HG02981 (cell line): ENCODE measurements around the gene SCARF2.
"Not testable (repeated sequence)": the region's sequence is repeated elsewhere in the genome, so short reads cannot be mapped to it uniquely, and the experiment has no call there.

ENCODE experiments used
- ATAC-seq: cut with Tn5 transposase; IDR thresholded peaks from one replicate; pipeline ENCODE4 v1.9.1; 2021; ENCODE audit warnings: mild to moderate bottlenecking, moderate library complexity; ENCODE audit not compliant: unreplicated experiment

The SCARF2 gene

DNA sequence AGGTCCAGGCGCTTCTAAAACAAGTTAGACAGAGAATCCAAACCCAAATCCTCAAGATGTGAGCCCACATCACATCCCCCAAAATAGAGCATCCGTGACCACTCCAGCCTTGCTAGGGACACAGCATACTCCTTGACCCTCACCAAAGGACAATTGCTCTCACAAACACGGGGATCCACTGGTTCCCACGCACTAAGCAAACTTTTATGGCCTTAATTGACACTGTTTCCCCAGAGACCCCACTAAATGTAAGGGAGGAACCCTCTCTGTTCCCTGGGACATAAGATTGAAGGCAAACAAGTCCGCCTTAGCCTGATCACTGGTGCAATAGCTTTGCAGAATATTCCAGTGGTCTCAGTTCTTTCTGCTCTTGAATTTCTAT is 23.6 kb downstream of the SCARF2 start:
- ATAC-seq, result no peak

DNA sequence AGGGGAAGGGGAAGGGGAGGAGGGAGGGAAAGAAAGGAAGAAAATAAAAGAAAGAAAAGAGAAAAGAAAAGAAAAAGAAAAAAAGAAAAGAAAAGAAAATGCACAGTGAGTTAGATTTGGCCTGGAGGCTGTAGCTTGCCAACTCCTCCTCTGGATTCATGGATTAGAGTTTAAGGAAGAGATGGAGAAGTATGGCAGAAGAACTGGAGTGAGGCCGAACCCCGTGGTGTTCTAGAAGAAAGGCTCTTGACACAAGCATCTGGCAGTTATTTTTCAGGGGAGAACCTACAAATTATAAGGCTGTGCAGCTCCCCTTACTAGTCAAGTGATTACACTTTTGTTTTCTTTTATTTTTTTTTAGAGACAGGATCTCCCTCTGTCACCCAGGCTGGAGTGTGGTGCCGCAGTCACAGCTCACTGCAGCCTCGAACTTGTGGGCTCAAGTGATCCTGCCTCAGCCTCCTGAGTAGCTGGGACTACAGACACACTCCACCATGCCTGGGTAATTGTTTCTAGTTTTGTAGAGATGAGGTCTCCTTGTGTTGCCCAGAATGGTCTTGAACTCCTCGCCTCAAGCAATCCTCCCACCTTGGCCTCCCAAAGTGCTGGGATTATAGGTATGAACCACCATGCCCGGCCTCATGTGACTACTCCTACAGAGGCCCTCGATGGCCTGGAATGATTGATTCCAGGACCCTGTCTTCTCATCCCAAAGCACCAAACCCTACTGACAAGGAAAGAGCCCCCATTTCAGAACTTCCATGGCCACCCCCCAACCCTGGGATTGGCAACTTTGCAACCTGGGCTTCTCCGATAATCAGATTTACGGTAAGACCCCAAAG is 24.2 kb downstream of the SCARF2 start:
- no peak for ATAC-seq

DNA sequence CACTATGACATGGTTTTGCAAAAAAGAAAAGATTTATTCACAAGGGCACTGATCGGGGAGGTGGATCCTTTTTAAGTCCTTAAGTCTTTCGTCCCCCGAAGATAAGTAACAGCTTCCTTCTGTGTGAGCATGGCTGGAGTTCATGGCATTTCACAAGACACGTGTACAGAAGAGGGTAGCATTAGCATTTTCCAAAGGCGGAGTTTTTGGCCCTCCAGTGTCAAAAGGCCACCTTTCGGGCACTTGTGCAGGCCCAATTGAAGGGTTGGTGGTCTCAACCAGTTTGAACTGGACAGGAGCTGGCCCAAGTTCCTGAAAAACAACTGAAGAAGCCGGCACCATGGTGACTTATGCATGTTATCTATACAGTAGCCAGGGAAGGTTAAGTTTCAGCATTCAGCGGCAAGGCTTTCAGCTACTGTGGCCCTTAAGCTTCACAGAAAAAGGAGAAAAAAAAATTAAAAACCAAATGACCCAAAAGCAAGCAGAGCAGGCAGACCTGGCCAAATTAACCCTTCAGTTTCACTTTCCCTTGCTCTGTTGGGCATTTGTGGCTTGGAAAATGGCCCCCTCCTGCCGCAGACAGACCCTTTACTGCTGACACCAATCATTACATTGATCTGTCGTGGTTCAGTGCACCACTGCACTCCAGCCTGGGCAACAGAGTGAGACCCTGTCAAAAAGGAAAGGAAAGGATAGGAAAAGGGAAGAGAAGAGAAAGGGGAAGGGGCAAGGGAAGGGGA is 25.0 kb downstream of the SCARF2 start:
- ATAC-seq, result no peak

DNA sequence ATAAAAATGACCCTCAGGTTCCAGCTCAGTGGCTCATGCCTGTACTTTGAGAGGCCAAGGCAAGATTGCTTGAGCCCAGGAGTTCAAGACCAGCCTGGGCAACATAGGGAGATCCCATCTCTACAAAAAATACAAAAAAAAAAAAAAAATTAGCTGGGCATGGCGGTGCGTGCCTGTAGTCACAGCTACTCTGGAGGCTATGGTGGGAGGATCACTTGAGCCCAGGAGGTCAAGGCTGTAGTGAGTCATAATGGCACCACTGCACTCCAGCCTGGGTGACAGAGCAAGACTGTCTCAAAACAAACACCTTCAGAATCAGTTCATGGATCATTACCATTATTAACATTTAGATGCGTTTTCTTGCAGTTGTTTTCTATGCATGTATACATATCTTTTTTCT is 28.2 kb downstream of the SCARF2 start:
- ATAC-seq, result not testable (repeated sequence)

DNA sequence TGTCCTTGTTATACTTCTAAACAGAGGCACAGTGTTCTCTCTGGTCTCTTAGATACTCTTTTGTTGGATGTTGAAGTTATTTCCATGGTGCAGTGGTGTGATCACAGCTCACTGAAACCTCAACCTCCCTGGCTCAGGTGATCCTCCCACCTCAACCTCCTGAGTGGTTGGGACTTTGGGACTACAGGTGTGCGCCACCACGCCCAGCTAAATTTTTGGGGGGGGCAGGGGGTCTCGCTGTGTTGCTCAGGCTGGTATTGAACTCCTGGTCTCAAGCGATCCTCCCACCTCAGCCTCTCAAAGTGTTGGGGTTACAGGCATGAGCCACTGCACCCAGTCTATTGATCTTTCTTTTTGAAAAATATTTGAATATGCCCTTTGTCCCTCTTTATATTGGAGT is 28.7 kb downstream of the SCARF2 start:
- ATAC-seq, result no peak

DNA sequence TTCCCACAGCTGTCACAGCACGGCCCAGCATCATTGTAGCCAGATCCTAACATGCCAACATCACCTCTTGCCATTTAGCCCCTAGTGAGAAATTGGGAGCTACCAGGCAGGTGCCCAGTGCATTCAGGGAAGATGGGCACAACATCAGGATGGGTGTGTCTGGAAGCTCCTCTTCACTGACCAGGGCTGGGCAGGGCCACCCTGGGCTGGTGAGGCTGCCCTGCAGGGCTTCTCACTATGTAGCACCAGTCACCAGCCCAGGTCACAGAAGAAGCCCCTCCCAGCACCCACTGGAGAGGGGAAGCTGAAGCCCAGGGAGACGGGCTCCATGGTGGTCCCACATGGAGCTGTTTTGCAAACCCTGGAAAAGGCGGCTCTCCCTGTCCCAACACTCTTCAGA is 29.8 kb downstream of the SCARF2 start:
- ATAC-seq, result no peak

DNA sequence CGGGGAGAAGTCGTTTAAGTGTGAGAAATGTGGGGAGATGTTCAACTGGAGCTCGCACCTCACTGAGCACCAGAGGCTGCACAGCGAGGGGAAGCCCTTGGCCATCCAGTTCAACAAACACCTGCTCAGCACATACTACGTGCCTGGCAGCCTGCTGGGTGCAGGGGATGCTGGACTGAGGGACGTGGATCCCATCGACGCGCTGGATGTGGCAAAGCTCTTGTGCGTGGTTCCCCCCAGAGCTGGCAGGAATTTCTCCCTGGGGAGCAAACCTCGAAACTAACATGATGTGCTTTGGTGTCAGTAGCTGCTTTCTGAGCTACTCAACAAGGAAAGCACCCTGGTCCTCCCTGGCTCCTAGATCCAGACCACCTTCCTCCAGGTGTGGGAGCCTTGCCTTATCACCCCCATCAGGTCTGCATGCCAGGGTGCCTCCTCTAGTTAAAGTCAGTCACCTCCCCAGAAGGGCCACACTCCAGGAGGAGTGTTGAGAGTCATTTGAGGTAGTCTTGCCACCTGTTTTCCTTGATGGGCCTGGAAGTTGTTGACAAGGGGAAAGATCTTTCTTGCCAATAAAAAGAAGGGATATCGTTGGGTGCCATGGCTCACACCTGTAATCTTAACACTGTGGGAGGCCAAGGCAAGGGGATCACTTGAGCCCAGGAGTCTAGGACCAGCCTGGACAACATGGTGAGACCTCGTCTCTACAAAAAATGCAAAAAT is 30.8 kb downstream of the SCARF2 start:
- ATAC-seq, result no peak

DNA sequence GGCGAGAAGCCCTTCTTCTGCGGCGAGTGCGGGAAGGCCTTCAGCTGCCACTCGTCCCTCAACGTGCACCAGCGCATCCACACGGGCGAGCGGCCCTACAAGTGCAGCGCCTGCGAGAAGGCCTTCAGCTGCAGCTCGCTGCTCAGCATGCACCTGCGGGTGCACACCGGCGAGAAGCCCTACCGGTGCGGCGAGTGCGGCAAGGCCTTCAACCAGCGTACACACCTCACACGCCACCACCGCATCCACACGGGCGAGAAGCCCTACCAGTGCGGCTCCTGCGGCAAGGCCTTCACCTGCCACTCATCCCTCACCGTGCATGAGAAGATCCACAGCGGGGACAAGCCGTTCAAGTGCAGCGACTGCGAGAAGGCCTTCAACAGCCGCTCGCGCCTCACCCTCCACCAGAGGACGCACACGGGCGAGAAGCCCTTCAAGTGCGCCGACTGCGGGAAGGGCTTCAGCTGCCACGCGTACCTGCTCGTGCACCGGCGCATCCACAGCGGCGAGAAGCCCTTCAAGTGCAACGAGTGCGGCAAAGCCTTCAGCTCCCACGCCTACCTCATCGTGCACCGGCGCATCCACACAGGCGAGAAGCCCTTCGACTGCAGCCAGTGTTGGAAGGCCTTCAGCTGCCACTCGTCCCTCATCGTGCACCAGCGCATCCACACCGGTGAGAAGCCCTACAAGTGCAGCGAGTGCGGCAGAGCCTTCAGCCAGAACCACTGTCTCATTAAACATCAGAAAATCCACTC is 31.5 kb downstream of the SCARF2 start:
- no peak for ATAC-seq

DNA sequence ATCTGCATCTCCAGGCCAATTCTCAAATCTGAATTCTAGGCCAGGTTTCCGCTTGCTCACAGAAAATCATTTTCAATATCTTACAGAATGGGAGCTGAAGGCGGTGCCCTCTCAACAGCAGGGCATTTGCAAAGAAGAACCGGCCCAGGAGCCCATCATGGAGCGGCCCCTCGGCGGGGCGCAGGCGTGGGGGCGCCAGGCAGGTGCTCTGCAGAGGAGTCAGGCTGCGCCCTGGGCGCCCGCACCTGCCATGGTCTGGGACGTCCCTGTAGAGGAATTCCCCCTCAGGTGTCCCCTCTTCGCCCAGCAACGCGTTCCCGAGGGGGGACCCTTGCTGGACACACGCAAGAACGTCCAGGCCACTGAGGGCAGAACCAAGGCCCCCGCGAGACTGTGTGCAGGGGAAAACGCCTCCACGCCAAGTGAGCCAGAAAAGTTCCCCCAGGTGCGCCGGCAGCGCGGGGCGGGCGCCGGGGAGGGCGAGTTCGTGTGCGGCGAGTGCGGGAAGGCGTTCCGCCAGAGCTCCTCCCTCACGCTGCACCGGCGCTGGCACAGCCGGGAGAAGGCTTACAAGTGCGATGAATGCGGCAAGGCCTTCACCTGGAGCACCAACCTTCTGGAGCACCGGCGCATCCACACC is 32.2 kb downstream of the SCARF2 start:
- ATAC-seq, result no peak

DNA sequence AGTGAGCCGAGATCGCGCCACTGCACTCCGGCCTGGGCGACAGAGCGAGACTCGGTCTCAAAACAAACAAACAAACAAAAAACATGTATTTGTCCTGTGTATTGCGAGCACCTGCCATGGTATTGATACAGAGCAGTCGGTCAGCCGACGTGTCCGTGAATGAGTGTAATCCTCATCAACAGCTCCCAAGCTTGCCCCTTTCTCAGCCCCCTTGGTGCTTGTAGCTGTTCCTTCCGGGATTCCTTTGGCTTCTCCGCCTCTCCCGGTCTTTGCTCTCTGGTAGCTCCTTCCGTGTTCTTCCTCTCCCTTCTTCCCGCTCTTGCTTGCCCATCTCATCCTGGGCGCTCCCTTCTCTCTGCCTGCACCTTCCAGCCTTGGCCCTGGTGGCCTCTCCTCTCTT is 32.7 kb downstream of the SCARF2 start:
- ATAC-seq, result no peak

DNA sequence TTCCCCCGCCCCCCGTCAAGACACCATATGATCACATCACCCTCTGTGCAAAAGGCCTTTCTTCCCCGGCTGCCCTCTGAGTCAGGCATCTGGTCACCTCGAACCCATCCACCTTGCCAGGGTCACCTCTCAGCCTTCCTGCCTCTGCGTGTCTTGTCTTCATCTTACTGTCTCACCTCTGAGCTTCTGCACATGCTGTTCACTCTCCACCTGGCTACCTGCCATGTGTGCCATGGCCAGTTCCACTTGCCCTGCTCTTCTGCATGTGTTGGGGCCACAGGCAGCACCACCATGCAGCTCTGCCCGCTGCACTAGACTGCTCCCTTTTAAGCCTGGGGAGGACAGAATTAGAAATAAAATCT is 33.9 kb downstream of the SCARF2 start:
- ATAC-seq, result no peak

DNA sequence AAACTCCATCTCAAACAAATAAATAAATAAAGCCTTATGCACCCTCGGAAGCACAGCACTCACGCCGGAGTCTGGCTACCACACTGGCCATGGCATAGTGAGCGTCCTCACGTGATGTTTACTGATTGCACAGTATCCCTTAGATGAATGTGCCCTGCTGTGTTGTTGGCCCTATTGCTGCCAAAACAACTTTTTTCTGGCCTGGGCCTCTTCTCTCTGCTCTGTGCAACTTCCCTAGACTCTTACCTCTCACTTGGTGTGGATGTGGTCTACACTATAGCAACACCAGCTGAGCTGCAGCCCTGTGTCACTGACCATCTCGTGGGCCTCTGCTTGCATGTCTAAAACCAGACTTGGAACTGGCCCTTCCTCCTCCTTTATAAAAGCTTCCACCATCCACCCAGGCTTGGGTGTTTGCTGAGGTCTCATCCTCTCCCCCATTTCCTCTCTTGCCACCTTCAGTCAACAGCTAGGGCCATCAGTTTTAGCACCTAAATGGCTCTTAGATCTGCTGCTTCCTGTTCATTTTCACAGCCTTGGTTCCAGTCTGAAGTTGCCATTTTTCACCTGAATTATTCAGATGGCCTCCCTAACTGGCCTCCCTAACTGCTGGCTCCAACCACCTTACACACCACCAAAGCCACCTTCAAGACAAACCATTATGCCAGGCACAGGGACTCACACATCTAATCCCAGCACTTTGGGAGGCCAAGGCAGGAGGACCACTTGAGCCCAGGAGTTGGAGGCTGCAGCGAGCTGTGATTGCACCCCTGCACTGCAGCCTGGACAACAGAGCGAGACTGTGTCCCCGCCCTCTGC is 34.5 kb downstream of the SCARF2 start:
- no peak for ATAC-seq

DNA sequence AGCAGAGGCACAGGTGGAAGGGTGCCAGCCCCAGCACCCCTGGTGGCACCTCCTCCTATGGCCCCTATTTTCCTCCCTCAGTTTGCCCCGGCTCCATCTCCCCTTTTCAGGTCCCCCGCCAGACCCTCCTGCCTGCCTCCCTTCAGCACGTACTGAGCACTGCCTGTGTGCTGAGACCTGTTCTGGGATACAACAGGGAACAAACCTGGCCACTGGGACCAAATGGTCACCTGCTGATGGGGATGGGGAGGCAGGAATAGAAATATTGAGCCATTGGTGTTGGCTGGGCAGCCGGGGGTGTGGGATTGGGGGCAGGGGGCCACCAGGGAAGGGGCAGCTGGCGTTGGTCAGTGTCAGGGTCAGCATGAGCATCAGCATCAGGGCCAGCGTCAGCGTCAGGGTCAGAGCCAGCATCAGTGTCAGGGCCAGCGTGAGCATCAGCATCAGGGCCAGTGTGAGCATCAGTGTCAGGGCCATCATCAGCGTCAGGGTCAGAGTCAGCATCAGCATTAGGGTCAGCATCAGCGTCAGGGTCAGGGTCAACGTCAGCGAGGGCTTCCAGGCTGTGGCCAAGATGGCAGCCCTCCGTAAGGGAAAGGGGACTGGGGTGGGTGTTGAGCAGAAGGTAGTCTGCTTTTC is 36.1 kb downstream of the SCARF2 start:
- no peak for ATAC-seq

DNA sequence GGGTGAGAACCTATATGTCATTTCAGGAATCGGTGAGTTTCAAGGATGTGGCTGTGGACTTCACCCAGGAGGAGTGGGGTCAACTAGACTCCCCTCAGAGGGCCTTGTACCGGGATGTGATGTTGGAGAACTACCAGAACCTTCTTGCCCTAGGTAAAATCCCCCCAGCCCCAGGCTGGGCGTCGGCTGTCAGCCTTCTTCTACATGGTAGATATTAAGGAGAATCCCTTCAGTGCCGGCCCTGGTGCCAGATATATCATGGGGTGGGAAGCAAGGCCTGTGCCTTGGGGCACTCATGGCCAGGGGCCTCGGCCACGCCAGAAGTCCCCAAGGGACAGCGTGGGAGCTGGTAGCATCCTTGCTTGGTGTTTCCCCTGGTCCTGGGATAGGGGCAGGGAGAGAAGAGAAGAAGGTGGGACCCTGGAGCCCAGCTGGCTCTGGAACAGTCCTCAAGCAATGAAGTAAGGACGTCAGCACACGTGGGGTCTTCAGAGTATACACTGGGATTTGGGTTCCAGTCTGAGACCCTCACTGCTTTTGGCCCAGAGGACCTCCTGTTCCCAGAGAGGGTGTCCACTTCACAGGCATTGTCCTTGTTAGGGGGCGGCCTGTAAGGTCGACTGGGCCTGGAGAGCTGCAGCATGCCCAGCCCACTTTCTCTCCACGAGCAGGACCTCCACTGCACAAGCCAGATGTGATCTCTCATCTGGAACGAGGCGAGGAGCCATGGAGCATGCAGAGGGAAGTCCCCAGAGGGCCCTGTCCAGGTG is 36.8 kb downstream of the SCARF2 start:
- ATAC-seq, result no peak

DNA sequence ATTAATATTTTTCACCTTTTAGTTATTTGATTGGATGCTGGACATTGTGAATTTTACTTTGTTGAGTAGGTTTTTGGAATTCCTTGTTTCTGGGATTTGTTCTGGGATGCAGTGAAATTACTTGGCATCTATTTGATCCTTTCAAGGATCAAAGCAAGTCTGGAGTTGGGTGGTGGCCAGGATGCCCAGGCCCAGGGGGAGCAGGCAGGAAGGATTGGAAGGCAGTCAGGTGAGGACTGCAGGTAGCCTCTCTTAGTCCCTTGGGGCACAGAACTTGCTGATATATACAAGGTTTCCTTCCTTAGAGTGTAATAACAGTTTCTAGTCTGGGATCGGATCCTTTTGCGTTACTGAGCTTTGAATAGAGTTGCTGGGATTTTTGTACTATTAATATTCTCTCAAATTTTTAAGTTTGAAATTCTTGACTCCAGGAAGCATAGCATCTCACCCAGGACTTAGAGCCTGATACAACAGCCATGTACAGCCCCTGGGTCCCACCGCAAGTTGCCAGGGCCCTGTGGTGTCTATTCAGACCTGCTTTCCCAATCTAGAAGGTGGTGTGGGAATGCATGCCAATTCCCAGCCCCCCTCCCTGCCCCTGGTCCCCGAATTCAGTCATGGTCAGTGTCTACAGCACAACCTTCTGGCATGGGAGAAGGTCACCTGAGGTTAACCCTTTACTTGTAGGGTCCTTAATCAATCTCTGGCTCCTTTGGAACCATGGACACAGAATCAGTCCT is 37.6 kb downstream of the SCARF2 start:
- ATAC-seq, result no peak

DNA sequence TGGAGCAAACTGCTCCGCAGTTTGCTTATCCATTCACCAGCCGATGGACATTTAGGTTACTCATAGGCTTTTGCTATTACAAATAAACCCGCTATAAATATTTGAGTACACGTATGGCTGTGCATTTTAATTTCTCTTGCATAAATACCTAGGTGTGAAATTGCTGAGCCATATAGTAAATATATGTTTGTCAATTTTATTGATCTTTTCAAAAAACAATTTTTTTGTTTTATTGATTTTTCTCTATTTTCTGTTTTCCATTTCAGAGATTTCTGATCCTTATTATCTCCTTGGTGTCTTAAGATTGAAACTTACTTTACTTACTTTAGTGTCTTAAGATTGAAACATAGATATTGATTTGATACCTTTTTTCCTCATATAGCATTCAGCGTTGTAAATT is 39.2 kb downstream of the SCARF2 start:
- no peak for ATAC-seq

DNA sequence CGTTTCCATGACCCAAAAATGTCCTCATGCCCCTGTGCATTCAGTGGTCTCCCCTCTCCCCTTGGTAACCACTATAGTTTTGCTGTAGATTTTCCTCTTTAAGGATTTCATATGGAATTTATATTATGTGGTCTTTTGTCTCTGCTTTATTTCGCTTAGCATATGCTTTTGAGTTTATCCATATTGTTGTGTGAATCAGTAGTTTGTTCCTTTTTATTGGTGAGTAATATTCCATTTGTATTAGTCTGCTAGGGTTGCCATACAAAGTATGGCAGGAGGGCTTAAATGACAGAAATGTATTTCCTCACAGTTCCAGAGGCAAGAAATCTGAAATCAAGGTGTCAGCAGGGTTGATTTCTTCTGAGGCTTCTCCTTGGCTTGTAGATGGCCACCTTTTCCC is 40.1 kb downstream of the SCARF2 start:
- ATAC-seq, result no peak

DNA sequence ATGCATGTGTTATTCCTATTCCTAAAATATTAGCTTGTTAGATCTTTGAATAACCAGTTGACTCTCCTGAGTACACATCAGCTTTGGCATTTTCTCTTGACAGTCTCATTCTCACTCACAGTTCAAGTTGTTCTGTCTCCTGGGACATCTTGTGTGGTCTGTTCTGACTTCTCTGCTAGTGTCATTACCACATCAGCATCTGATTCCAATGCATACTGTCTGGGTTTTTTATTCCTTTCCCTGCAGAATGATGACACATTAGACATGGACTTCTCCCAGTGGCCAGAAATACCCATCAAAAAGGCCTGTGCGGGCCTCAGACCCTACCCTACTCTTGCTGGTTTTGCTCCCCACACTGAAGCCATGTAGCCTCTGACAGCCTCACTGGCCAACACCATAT is 41.0 kb downstream of the SCARF2 start:
- no peak for ATAC-seq
